Stimulated activated naive CD8-positive, alpha-beta T cell treated with anti-CD3 and anti-CD28 coated beads, Interleukin-15, Interleukin-2, amounts not matched to agents 100 U/mL and 50 U/mL, for 24 hours (primary cell): ENCODE results near the gene NDOR1.

Experiments used
- ATAC-seq: fragments of 150-1000 bp; cut with Tn5 transposase; one replicate; pipeline ENCODE4 v1.10.0; 2021
- DNase-seq: peaks from one replicate; pipeline ENCODE4 v3.0.0; 2021

NDOR1 gene

GRCh38 chr9:137199411-137200121, 5.9 kb upstream of the NDOR1 start:
- no peak for ATAC-seq
- no peak for DNase-seq

GRCh38 chr9:137200311-137201204, 4.9 kb upstream of the NDOR1 start, which contains the start of gene TPRN:
Gene TPRN, minus strand, starts transcription at chr9:137200741. Its CDS starts 30 bp downstream, at chr9:137200711.
- ATAC-seq (peak; percentile 95), DNase-seq (peak; percentile 99)

GRCh38 chr9:137201205-137201868, 4.2 kb upstream of the NDOR1 start:
- no peak for DNase-seq
- ATAC-seq: no peak

- no peak for DNase-seq
- ATAC-seq: no peak
These were observed 2.5 kb upstream of the NDOR1 start for GRCh38 chr9:137202966-137203365.

GRCh38 chr9:137204731-137205125, 772 bp upstream of the NDOR1 start:
- ATAC-seq (no peak), DNase-seq (no peak)

- no peak for DNase-seq
- no peak for ATAC-seq
These were observed 1.1 kb downstream of the NDOR1 start for GRCh38 chr9:137206602-137207001.

GRCh38 chr9:137211532-137211931, 6.0 kb downstream of the NDOR1 start:
- DNase-seq (no peak), ATAC-seq (no peak)

GRCh38 chr9:137212520-137212919, 7.0 kb downstream of the NDOR1 start:
- ATAC-seq: no peak
- DNase-seq: no peak

GRCh38 chr9:137213160-137214060, 7.9 kb downstream of the NDOR1 start:
- DNase-seq (no peak), ATAC-seq (no peak)

GRCh38 chr9:137214620-137215019, 9.1 kb downstream of the NDOR1 start:
- ATAC-seq (no peak), DNase-seq (no peak)

- DNase-seq (no peak), ATAC-seq (no peak)
These were observed 9.9 kb downstream of the NDOR1 start for GRCh38 chr9:137215196-137215986.

GRCh38 chr9:137216188-137216965, 10.9 kb downstream of the NDOR1 start:
- DNase-seq (no peak), ATAC-seq (no peak)

GRCh38 chr9:137217276-137218211, 12.0 kb downstream of the NDOR1 start:
- DNase-seq: no peak
- no peak for ATAC-seq

GRCh38 chr9:137218212-137218753, 12.8 kb downstream of the NDOR1 start:
- DNase-seq (no peak), ATAC-seq (no peak)

GRCh38 chr9:137218754-137219271, 13.3 kb downstream of the NDOR1 start:
- DNase-seq (no peak), ATAC-seq (no peak)

- ATAC-seq (no peak), DNase-seq (no peak)
These were observed 14.3 kb downstream of the NDOR1 start for GRCh38 chr9:137219757-137220316.

- DNase-seq: no peak
These were observed 15.0 kb downstream of the NDOR1 start for GRCh38 chr9:137220317-137221094.

More at GRCh38 chr9:137220317-137221094, 15.0 kb downstream of the NDOR1 start:
- ATAC-seq: no peak
